Mesenchymal stem cell (in vitro differentiated cells and primary cell): ENCODE data around the gene ARHGEF40.
A peak's percentile ranks its signal among the peaks of the same experiment; 100 is the strongest.

ENCODE experiments used
- DNase-seq: peaks from one replicate; pipeline ENCODE4 v3.0.0-alpha.2; 2013
- H2AFZ ChIP-seq: one replicate; pipeline ENCODE4 v1.6.1; 2013; ENCODE audit warnings: low read depth, mild to moderate bottlenecking, control low read depth, inconsistent platforms, low read length, moderate library complexity
- H2AK5ac ChIP-seq: 2 replicates; pipeline ENCODE4 v1.6.1; 2013; ENCODE audit warnings: low read length, moderate library complexity, mild to moderate bottlenecking, inconsistent platforms; ENCODE audit not compliant: severe bottlenecking
- H2BK120ac ChIP-seq: one replicate; pipeline ENCODE4 v1.6.1; 2013; ENCODE audit warnings: low read depth, mild to moderate bottlenecking, inconsistent platforms, low read length, moderate library complexity
- H2BK12ac ChIP-seq, 2 experiments: one replicate each; pipeline ENCODE4 v1.6.1; 2013; ENCODE audit warnings: inconsistent platforms in 2 of 2, low read length in 2 of 2, mild to moderate bottlenecking in 2 of 2, moderate library complexity in 2 of 2, control low read depth in 1 of 2
- H2BK15ac ChIP-seq: one replicate; pipeline ENCODE4 v1.6.1; 2013; ENCODE audit warnings: mild to moderate bottlenecking, low read depth, inconsistent platforms; ENCODE audit not compliant: poor library complexity, severe bottlenecking
- H2BK5ac ChIP-seq: 2 replicates; pipeline ENCODE4 v1.6.1; 2013; ENCODE audit warnings: low read depth, mild to moderate bottlenecking, low read length, control low read depth, inconsistent platforms; ENCODE audit not compliant: poor library complexity, severe bottlenecking
- H3K14ac ChIP-seq, 2 experiments: one replicate each; pipeline ENCODE4 v1.6.1; 2013; ENCODE audit warnings: inconsistent platforms in 2 of 2, low read length in 2 of 2, control low read depth in 1 of 2, mild to moderate bottlenecking in 1 of 2, moderate library complexity in 1 of 2
- H3K18ac ChIP-seq, 2 experiments: one replicate each; pipeline ENCODE4 v1.6.1; 2013; ENCODE audit warnings: inconsistent platforms in 2 of 2, low read length in 2 of 2, control low read depth in 1 of 2, low read depth in 1 of 2, mild to moderate bottlenecking in 1 of 2
- H3K23ac ChIP-seq, 2 experiments: one replicate each; pipeline ENCODE4 v1.6.1; 2013; ENCODE audit warnings: inconsistent platforms in 2 of 2, low read length in 2 of 2, mild to moderate bottlenecking in 2 of 2, moderate library complexity in 2 of 2, control low read depth in 1 of 2
- H3K27ac ChIP-seq: 2 replicates; pipeline ENCODE4 v1.5.1; 2013; ENCODE audit warnings: mild to moderate bottlenecking, moderate library complexity, low read length, control low read depth, inconsistent platforms; ENCODE audit not compliant: poor library complexity, severe bottlenecking
- H3K27me3 ChIP-seq, 2 experiments: 2 replicates each; pipeline versions ENCODE4 v1.6.1 to v1.7.0; 2013; ENCODE audit warnings: low read length in 2 of 2, mild to moderate bottlenecking in 2 of 2, moderate library complexity in 2 of 2, control low read depth in 1 of 2, inconsistent platforms in 1 of 2; ENCODE audit not compliant: control insufficient read depth in 1 of 2, insufficient read depth in 1 of 2
- H3K36me3 ChIP-seq, 2 experiments: 2 replicates each; pipeline versions ENCODE4 v1.6.1 to v1.7.0; 2013; ENCODE audit warnings: low read length in 2 of 2, control low read depth in 1 of 2, inconsistent platforms in 1 of 2, low read depth in 1 of 2, mild to moderate bottlenecking in 1 of 2; ENCODE audit not compliant: insufficient read depth in 2 of 2, control insufficient read depth in 1 of 2
- H3K4ac ChIP-seq, 2 experiments: one replicate each; pipeline ENCODE4 v1.6.1; 2013; ENCODE audit warnings: inconsistent platforms in 2 of 2, low read length in 2 of 2, mild to moderate bottlenecking in 2 of 2, moderate library complexity in 2 of 2, control low read depth in 1 of 2, low read depth in 1 of 2
- H3K4me1 ChIP-seq: 2 replicates; pipeline ENCODE4 v1.6.1; 2013; ENCODE audit warnings: low read depth, low read length, control low read depth; ENCODE audit not compliant: control insufficient read depth, insufficient read depth
- H3K4me2 ChIP-seq: 2 replicates; pipeline ENCODE4 v1.6.1; 2013; ENCODE audit warnings: low read length, mild to moderate bottlenecking, inconsistent platforms; ENCODE audit not compliant: poor library complexity, severe bottlenecking
- H3K4me3 ChIP-seq, 2 experiments: 2 replicates each; pipeline versions ENCODE4 v1.5.1 to v1.7.0; 2013; ENCODE audit warnings: low read length in 2 of 2, mild to moderate bottlenecking in 2 of 2, control low read depth in 1 of 2, low read depth in 1 of 2; ENCODE audit not compliant: insufficient read depth in 1 of 2
- H3K79me1 ChIP-seq: replicated peaks from 2 replicates; pipeline ENCODE4 v1.6.1; 2013; ENCODE audit warnings: mild to moderate bottlenecking, control low read depth, low read length, inconsistent platforms; ENCODE audit not compliant: poor library complexity, severe bottlenecking
- H3K9ac ChIP-seq: 2 replicates; pipeline ENCODE4 v1.7.0; 2013; ENCODE audit warnings: mild to moderate bottlenecking, low read length, moderate library complexity
- H3K9me3 ChIP-seq: 2 replicates; pipeline ENCODE4 v1.7.0; 2013; ENCODE audit warnings: mild to moderate bottlenecking, low read length; ENCODE audit not compliant: control insufficient read depth
- H4K8ac ChIP-seq: one replicate; pipeline ENCODE4 v1.6.1; 2013; ENCODE audit warnings: inconsistent platforms, mild to moderate bottlenecking, low read length, moderate library complexity
- H4K91ac ChIP-seq: one replicate; pipeline ENCODE4 v1.6.1; 2013; ENCODE audit warnings: mild to moderate bottlenecking, low read length, inconsistent platforms
- WGBS: methylation state at CpG from one replicate; pipeline ENCODE4 v1.1.7; 2013; ENCODE audit warnings: mixed read lengths; 5-methylcytosine and 5-hydroxymethylcytosine counted together

The ARHGEF40 gene

GRCh38 chr14:21054768-21055145 lies 15.3 kb upstream of the ARHGEF40 start:
- Histone ChIP-seq H3K18ac (no peak overlapping the region), H3K9ac (no peak overlapping the region), H3K27me3 (no peaks in the 10 kb centered on the region), H3K4ac (no peak overlapping the region), H3K36me3 (no peaks in the 10 kb centered on the region), H3K4me3 (no peak overlapping the region), H2BK12ac (no peak overlapping the region), H3K27ac (no peak overlapping the region), H2BK5ac (no peak overlapping the region), H3K4me1 (peaks cover 12% of the 10 kb centered on the region), H3K4me2 (no peak overlapping the region), H2AK5ac (no peak overlapping the region), H2AFZ (no peak overlapping the region), H2BK120ac (no peak overlapping the region), H2BK15ac (no peak overlapping the region), H3K14ac (no peak overlapping the region), H4K91ac (no peak overlapping the region), H3K23ac (no peak overlapping the region), H3K9me3 (no peaks in the 10 kb centered on the region), H3K79me1 (no peaks in the 10 kb centered on the region), H4K8ac (no peak overlapping the region)
- no peak for DNase-seq
- WGBS: 100% methylated on average over 2 of the region's 4 CpGs

DNA sequence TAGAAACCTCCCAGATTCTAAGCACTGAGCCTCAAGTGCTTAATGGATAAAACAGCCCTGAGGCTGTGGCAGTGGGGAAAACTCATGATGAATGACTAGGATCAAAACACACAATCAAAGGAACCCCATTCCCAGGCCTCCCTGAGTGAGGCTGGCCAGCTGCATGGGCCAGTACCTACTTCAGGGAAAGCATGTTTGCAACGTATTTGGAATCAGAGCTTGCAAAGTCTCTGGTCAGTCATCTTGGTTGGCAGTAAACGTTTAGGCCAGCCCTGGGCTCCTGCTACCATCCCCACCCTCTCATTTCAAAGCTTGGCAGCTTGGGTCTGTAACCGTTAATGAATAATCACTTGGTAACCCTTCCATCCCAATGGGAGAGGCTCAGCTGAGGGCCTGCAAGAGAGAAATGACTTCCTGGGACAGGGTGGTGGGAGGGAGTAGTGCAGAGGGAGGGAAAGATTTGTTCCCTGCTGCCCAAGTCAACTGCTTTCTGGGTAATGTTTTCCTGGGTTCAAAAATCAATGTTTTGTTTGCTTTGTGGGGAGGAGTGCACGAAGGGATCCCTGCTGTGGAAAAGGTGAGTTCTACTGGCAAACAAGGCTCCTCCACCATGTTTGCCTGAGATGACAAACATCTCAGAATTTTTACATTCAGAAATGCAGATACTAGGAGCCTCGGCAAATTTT lies 14.5 kb upstream of the ARHGEF40 start:
- no peak overlapping the region for H2BK15ac ChIP-seq
- H2BK12ac ChIP-seq: no peak overlapping the region

DNA sequence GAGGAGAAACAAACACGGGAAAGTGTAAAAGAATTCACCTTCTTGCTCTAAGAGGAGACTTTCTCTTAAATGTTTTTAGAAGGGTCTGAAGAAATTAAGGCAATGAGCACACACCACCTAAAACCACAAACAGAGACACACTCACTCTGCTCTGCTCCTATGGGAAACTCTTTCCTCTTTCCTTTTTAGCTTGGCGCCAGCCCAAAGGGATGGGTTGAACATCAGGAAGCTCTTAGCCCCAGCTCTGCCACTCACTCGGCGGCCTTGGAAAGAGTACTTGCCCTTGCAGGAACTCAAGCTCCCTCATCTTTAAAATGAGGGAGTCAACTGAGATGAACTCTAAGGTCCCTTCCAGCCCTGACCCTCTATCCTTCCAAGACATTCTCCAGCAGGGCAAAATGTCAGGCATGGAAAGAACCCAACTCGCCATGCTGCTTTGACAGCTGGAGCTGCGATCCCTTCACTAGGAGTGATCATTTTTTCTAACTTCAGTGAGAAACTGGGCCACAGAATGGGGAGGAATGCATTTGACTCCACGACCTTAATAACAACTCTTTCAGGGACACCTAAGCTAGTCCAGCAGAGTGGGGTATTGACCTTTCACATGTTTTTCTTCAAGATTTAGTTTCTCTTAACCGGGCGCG lies 13.5 kb upstream of the ARHGEF40 start:
- Histone ChIP-seq H3K18ac (no peak overlapping the region), H3K9ac (no peak overlapping the region), H3K4me3 (no peak overlapping the region), H2BK120ac (no peak overlapping the region), H2BK5ac (no peak overlapping the region), H3K36me3 (no peaks in the 10 kb centered on the region), H3K27me3 (no peaks in the 10 kb centered on the region), H3K9me3 (no peaks in the 10 kb centered on the region), H2AFZ (no peak overlapping the region), H3K79me1 (no peaks in the 10 kb centered on the region), H4K8ac (no peak overlapping the region), H3K4me2 (no peak overlapping the region), H2AK5ac (no peak overlapping the region), H3K23ac (no peak overlapping the region), H2BK15ac (no peak overlapping the region), H3K4me1 (peaks cover 15% of the 10 kb centered on the region), H3K27ac (no peak overlapping the region), H2BK12ac (no peak overlapping the region), H3K14ac (no peak overlapping the region), H3K4ac (no peak overlapping the region), H4K91ac (no peak overlapping the region)
- DNase-seq: no peak
- WGBS: 97% methylated on average over 9 of the region's 10 CpGs

More for the DNA sequence above, 14.5 kb upstream of the ARHGEF40 start:
- Histone ChIP-seq H3K4me3 (no peak overlapping the region), H2BK120ac (no peak overlapping the region), H3K9ac (no peak overlapping the region), H3K36me3 (no peaks in the 10 kb centered on the region), H4K91ac (no peak overlapping the region), H4K8ac (no peak overlapping the region), H3K23ac (no peak overlapping the region), H3K4ac (no peak overlapping the region), H2AK5ac (no peak overlapping the region), H3K14ac (no peak overlapping the region), H3K79me1 (no peaks in the 10 kb centered on the region), H3K4me1 (peaks cover 15% of the 10 kb centered on the region), H3K9me3 (no peaks in the 10 kb centered on the region), H3K27ac (no peak overlapping the region), H3K18ac (no peak overlapping the region), H3K4me2 (no peak overlapping the region), H2AFZ (no peak overlapping the region), H3K27me3 (no peaks in the 10 kb centered on the region), H2BK5ac (no peak overlapping the region)
- DNase-seq: no peak
- WGBS: 71% methylated on average over 5 of the region's 5 CpGs

DNA sequence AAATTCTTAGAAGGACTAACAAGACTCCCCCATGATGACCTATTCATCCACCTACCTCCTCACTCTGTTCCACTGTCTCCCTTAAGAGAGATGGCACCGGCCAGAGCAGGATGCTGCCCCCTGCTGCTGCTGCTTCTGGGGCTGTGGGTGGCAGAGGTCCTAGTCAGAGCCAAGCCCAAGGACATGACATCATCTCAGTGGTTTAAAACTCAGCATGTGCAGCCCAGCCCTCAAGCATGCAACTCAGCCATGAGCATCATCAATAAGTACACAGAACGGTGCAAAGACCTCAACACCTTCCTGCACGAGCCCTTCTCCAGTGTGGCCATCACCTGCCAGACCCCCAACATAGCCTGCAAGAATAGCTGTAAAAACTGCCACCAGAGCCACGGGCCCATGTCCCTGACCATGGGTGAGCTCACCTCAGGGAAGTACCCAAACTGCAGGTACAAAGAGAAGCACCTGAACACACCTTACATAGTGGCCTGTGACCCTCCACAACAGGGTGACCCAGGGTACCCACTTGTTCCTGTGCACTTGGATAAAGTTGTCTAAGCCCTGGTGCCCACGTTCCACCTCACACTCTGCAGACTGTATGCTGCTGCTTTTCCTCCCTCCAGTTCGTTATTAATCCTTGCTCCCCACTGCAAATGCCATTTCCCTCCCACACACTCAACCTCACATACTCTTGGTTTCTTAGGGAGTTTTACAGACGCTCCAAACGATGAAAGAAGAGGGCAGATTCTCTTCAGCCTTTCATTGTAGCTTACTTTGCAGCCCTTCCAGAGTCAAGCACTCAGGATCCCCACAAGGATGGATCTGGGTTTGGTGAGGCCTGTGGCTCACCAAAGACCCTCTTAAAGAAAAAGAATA lies 12.1 kb upstream of the ARHGEF40 start, which contains the start of gene RNASE8:
Gene RNASE8 (plus strand): TSS at position 20 of the 873 bp plus-strand sequence. CDS start 71 bp downstream, at position 91.
- no peaks in the 10 kb centered on the region for H3K27me3 ChIP-seq
- no peak within 1 kb of the TSS for H3K23ac ChIP-seq
- no peak within 1 kb of the TSS for H2AFZ ChIP-seq
- peaks cover 19% of the 10 kb centered on the region for H3K4me1 ChIP-seq
- no peaks in the 10 kb centered on the region for H3K9me3 ChIP-seq
- no peak within 1 kb of the TSS for H2BK5ac ChIP-seq
- H2BK120ac ChIP-seq: no peak within 1 kb of the TSS
- peak within 1 kb of the TSS; percentile 36 for H2BK15ac ChIP-seq
- DNase-seq: no peak
- no peak within 1 kb of the TSS for H4K91ac ChIP-seq
- 84% methylated on average over 8 of the region's 8 CpGs for WGBS
- H3K27ac ChIP-seq: no peak within 1 kb of the TSS
- no peak within 1 kb of the TSS for H3K4me2 ChIP-seq
- H4K8ac ChIP-seq: no peak within 1 kb of the TSS
- peak within 1 kb of the TSS; percentile 30 for H2AK5ac ChIP-seq
- no peak within 1 kb of the TSS for H3K4me3 ChIP-seq
- H3K36me3 ChIP-seq: no peaks in the 10 kb centered on the region
- no peak within 1 kb of the TSS for H2BK12ac ChIP-seq
- no peak within 1 kb of the TSS for H3K18ac ChIP-seq
- H3K79me1 ChIP-seq: no peaks in the 10 kb centered on the region
- H3K9ac ChIP-seq: no peak within 1 kb of the TSS
- no peak within 1 kb of the TSS for H3K4ac ChIP-seq
- no peak within 1 kb of the TSS for H3K14ac ChIP-seq
